Upper lobe of left lung (tissue), 4 donors: ENCODE results near the gene CLDN14.

Source experiments
- POLR2A ChIP-seq, 4 donors: fragments of 450-650 bp; IDR thresholded peaks; one replicate each; pipeline ENCODE4 v1.5.1; 2016 to 2017; ENCODE audit warnings: antibody characterized with exemption in 4 of 4, mild to moderate bottlenecking in 2 of 4
- TF ChIP-seq, protein P1 (sequence below), 6 experiments: fragments of 450-650 bp in 4 of 6; fragments of 200-600 bp in 2 of 6; sonication (generic) in 2 of 6; IDR thresholded peaks; one replicate each; pipeline ENCODE4 v1.5.1; 2016 to 2019; ENCODE audit warnings: antibody characterized with exemption in 6 of 6

GRCh38 chr21:36425286-36425685 is 54.6 kb downstream of the CLDN14 start:
- TF ChIP-seq, protein P1, sequence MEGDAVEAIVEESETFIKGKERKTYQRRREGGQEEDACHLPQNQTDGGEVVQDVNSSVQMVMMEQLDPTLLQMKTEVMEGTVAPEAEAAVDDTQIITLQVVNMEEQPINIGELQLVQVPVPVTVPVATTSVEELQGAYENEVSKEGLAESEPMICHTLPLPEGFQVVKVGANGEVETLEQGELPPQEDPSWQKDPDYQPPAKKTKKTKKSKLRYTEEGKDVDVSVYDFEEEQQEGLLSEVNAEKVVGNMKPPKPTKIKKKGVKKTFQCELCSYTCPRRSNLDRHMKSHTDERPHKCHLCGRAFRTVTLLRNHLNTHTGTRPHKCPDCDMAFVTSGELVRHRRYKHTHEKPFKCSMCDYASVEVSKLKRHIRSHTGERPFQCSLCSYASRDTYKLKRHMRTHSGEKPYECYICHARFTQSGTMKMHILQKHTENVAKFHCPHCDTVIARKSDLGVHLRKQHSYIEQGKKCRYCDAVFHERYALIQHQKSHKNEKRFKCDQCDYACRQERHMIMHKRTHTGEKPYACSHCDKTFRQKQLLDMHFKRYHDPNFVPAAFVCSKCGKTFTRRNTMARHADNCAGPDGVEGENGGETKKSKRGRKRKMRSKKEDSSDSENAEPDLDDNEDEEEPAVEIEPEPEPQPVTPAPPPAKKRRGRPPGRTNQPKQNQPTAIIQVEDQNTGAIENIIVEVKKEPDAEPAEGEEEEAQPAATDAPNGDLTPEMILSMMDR (IDR thresholded peaks at IDR 0.05): no peak
- no peak for TF ChIP-seq POLR2A (IDR thresholded peaks at IDR 0.05)
